HEK293 (cell line): Measurements from ENCODE around the gene TGFB1.

Experiments used
- IKZF3 ChIP-seq: fragments of 450-650 bp; IDR thresholded peaks from 2 replicates; pipeline ENCODE4 v1.5.0; 2018; ENCODE audit warnings: missing biosample characterization, mild to moderate bottlenecking, missing genetic modification characterization, moderate library complexity
- KLF8 ChIP-seq: fragments of 450-650 bp; formaldehyde crosslinking; IDR thresholded peaks from 2 replicates; pipeline ENCODE4 v1.5.1; 2016; ENCODE audit warnings: missing biosample characterization, missing genetic modification characterization
- MZF1 ChIP-seq: fragments of 450-650 bp; formaldehyde crosslinking; IDR thresholded peaks from 2 replicates; pipeline ENCODE4 v1.5.1; 2017; ENCODE audit warnings: missing biosample characterization, missing genetic modification characterization, borderline replicate concordance
- OVOL3 ChIP-seq: fragments of 450-650 bp; formaldehyde crosslinking; IDR thresholded peaks from 2 replicates; pipeline ENCODE4 v1.5.1; 2016; ENCODE audit warnings: missing biosample characterization, missing genetic modification characterization
- SP3 ChIP-seq: fragments of 450-650 bp; formaldehyde crosslinking; IDR thresholded peaks from 2 replicates; pipeline ENCODE4 v1.5.1; 2016; ENCODE audit warnings: missing biosample characterization, missing genetic modification characterization
- ZBTB21 ChIP-seq: fragments of 450-650 bp; formaldehyde crosslinking; IDR thresholded peaks from 2 replicates; pipeline ENCODE4 v1.5.1; 2017; ENCODE audit warnings: missing biosample characterization, missing genetic modification characterization
- ZNF140 ChIP-seq: fragments of 450-650 bp; formaldehyde crosslinking; IDR thresholded peaks from 2 replicates; pipeline ENCODE4 v1.5.1; 2016; ENCODE audit warnings: missing biosample characterization, missing genetic modification characterization
- ZNF2 ChIP-seq: fragments of 450-650 bp; formaldehyde crosslinking; IDR thresholded peaks from 2 replicates; pipeline ENCODE4 v1.5.1; 2016; ENCODE audit warnings: missing biosample characterization, missing genetic modification characterization
- ZNF335 ChIP-seq: fragments of 450-650 bp; formaldehyde crosslinking; conservative IDR thresholded peaks from 2 replicates; pipeline ENCODE4 v1.5.1; 2016; ENCODE audit warnings: missing biosample characterization, missing genetic modification characterization
- ZNF350 ChIP-seq: fragments of 450-650 bp; formaldehyde crosslinking; IDR thresholded peaks from 2 replicates; pipeline ENCODE4 v1.5.0; 2017; ENCODE audit warnings: missing biosample characterization, mild to moderate bottlenecking, missing genetic modification characterization
- ZNF514 ChIP-seq: fragments of 450-650 bp; formaldehyde crosslinking; IDR thresholded peaks from 2 replicates; pipeline ENCODE4 v1.5.1; 2016; ENCODE audit warnings: missing biosample characterization, missing genetic modification characterization
- ZNF596 ChIP-seq: fragments of 450-650 bp; IDR thresholded peaks from 2 replicates; pipeline ENCODE4 v1.5.0; 2018; ENCODE audit warnings: missing biosample characterization, mild to moderate bottlenecking, missing genetic modification characterization, moderate library complexity
- ZNF624 ChIP-seq: fragments of 450-650 bp; formaldehyde crosslinking; IDR thresholded peaks from 2 replicates; pipeline ENCODE4 v1.5.1; 2017; ENCODE audit warnings: missing biosample characterization, missing genetic modification characterization
- ZNF654 ChIP-seq: fragments of 450-650 bp; formaldehyde crosslinking; IDR thresholded peaks from 2 replicates; pipeline ENCODE4 v1.5.1; 2016; ENCODE audit warnings: low read depth, missing biosample characterization, missing genetic modification characterization
- ZNF830 ChIP-seq: fragments of 450-650 bp; IDR thresholded peaks from 2 replicates; pipeline ENCODE4 v1.5.0; 2018; ENCODE audit warnings: missing biosample characterization, missing genetic modification characterization, low read depth, mild to moderate bottlenecking, moderate library complexity
- TF ChIP-seq, protein P1 (sequence below): fragments of 450-650 bp; formaldehyde crosslinking; IDR thresholded peaks from 2 replicates; pipeline ENCODE4 v1.5.1; 2016; ENCODE audit warnings: missing biosample characterization, missing genetic modification characterization, borderline replicate concordance
- TF ChIP-seq, protein P2 (sequence below): fragments of 450-650 bp; formaldehyde crosslinking; IDR thresholded peaks from 2 replicates; pipeline ENCODE4 v1.5.1; 2016; ENCODE audit warnings: missing biosample characterization, missing genetic modification characterization
- TF ChIP-seq, protein P3 (sequence below): fragments of 450-650 bp; formaldehyde crosslinking; IDR thresholded peaks from 2 replicates; pipeline ENCODE4 v1.5.1; 2016; ENCODE audit warnings: missing biosample characterization, missing genetic modification characterization
- TF ChIP-seq, protein P4 (sequence below): fragments of 450-650 bp; formaldehyde crosslinking; IDR thresholded peaks from 2 replicates; pipeline ENCODE4 v1.5.1; 2017; ENCODE audit warnings: missing biosample characterization, missing genetic modification characterization
- TF ChIP-seq, protein P5 (sequence below): sonication (generic); formaldehyde crosslinking; IDR thresholded peaks from 2 replicates; pipeline ENCODE4 v1.8.1; 2022; ENCODE audit warnings: mild to moderate bottlenecking, moderate library complexity, missing genetic modification reagents
- TF ChIP-seq, protein P6 (sequence below): fragments of 450-650 bp; formaldehyde crosslinking; IDR thresholded peaks from 2 replicates; pipeline ENCODE4 v1.5.1; 2016; ENCODE audit warnings: missing biosample characterization, missing genetic modification characterization, borderline replicate concordance
- TF ChIP-seq, protein P7 (sequence below): fragments of 450-650 bp; formaldehyde crosslinking; IDR thresholded peaks from 2 replicates; pipeline ENCODE4 v1.5.1; 2016; ENCODE audit warnings: missing biosample characterization, missing genetic modification characterization, borderline replicate concordance

Gene TGFB1

DNA sequence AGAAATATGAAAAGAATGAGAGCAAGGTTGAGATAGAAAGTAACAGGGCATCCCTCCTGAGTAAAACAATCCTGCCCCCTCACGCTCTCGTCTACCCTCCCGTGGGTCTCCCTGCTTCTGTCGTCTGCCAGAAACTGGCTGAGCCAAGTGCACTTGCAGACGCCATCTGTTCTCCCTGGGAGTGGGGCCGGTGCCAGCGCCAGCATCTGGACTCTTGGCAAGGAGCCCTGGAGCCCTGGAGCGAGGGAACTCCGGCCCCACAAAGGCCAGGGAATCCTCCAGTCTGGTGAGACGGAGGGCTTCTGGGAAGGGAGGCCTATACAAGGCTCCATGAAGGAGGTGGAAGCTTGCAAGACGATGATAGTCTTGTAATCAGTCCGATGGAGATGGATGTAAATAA is 20.3 kb upstream of the TGFB1 start (continued):
- TF ChIP-seq, protein P1, sequence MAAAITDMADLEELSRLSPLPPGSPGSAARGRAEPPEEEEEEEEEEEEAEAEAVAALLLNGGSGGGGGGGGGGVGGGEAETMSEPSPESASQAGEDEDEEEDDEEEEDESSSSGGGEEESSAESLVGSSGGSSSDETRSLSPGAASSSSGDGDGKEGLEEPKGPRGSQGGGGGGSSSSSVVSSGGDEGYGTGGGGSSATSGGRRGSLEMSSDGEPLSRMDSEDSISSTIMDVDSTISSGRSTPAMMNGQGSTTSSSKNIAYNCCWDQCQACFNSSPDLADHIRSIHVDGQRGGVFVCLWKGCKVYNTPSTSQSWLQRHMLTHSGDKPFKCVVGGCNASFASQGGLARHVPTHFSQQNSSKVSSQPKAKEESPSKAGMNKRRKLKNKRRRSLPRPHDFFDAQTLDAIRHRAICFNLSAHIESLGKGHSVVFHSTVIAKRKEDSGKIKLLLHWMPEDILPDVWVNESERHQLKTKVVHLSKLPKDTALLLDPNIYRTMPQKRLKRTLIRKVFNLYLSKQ (tag by site-specific recombination) = no peak
- TF ChIP-seq ZBTB21 (peak; percentile 27; the same call in 1 of the 2 replicates), OVOL3 (no peak), ZNF830 (tag by site-specific recombination) (no peak), ZNF514 (tag by site-specific recombination) (no peak), MZF1 (tag by site-specific recombination) (no peak), ZNF335 (tag by site-specific recombination) (no peak), ZNF2 (tag by site-specific recombination) (no peak), IKZF3 (tag by site-specific recombination) (peak; percentile 27; the same call in 1 of the 2 replicates), SP3 (no peak), ZNF596 (0 out of 2 replicates have a peak, but pooled peaks have one; percentile 24), ZNF654 (no peak), ZNF140 (tag by site-specific recombination) (no peak), ZNF624 (tag by site-specific recombination) (no peak), ZNF350 (tag by site-specific recombination) (no peak), KLF8 (tag by site-specific recombination) (no peak)
- TF ChIP-seq, protein P2, sequence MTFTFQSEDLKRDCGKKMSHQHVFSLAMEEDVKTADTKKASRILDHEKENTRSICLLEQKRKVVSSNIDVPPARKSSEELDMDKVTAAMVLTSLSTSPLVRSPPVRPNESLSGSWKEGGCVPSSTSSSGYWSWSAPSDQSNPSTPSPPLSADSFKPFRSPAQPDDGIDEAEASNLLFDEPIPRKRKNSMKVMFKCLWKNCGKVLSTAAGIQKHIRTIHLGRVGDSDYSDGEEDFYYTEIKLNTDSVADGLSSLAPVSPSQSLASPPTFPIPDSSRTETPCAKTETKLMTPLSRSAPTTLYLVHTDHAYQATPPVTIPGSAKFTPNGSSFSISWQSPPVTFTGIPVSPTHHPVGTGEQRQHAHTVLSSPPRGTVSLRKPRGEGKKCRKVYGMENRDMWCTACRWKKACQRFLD = no peak
- TF ChIP-seq, protein P3, sequence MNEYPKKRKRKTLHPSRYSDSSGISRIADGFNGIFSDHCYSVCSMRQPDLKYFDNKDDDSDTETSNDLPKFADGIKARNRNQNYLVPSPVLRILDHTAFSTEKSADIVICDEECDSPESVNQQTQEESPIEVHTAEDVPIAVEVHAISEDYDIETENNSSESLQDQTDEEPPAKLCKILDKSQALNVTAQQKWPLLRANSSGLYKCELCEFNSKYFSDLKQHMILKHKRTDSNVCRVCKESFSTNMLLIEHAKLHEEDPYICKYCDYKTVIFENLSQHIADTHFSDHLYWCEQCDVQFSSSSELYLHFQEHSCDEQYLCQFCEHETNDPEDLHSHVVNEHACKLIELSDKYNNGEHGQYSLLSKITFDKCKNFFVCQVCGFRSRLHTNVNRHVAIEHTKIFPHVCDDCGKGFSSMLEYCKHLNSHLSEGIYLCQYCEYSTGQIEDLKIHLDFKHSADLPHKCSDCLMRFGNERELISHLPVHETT (tag by site-specific recombination) = no peak
- TF ChIP-seq, protein P4, sequence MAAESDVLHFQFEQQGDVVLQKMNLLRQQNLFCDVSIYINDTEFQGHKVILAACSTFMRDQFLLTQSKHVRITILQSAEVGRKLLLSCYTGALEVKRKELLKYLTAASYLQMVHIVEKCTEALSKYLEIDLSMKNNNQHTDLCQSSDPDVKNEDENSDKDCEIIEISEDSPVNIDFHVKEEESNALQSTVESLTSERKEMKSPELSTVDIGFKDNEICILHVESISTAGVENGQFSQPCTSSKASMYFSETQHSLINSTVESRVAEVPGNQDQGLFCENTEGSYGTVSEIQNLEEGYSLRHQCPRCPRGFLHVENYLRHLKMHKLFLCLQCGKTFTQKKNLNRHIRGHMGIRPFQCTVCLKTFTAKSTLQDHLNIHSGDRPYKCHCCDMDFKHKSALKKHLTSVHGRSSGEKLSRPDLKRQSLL (tag by site-specific recombination) = peak; percentile 47; the same call in 1 of the 2 replicates
- TF ChIP-seq, protein P5, sequence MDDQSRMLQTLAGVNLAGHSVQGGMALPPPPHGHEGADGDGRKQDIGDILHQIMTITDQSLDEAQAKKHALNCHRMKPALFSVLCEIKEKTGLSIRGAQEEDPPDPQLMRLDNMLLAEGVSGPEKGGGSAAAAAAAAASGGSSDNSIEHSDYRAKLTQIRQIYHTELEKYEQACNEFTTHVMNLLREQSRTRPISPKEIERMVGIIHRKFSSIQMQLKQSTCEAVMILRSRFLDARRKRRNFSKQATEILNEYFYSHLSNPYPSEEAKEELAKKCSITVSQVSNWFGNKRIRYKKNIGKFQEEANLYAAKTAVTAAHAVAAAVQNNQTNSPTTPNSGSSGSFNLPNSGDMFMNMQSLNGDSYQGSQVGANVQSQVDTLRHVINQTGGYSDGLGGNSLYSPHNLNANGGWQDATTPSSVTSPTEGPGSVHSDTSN (CRISPR knock-in tag) = no peak
- TF ChIP-seq, protein P6, sequence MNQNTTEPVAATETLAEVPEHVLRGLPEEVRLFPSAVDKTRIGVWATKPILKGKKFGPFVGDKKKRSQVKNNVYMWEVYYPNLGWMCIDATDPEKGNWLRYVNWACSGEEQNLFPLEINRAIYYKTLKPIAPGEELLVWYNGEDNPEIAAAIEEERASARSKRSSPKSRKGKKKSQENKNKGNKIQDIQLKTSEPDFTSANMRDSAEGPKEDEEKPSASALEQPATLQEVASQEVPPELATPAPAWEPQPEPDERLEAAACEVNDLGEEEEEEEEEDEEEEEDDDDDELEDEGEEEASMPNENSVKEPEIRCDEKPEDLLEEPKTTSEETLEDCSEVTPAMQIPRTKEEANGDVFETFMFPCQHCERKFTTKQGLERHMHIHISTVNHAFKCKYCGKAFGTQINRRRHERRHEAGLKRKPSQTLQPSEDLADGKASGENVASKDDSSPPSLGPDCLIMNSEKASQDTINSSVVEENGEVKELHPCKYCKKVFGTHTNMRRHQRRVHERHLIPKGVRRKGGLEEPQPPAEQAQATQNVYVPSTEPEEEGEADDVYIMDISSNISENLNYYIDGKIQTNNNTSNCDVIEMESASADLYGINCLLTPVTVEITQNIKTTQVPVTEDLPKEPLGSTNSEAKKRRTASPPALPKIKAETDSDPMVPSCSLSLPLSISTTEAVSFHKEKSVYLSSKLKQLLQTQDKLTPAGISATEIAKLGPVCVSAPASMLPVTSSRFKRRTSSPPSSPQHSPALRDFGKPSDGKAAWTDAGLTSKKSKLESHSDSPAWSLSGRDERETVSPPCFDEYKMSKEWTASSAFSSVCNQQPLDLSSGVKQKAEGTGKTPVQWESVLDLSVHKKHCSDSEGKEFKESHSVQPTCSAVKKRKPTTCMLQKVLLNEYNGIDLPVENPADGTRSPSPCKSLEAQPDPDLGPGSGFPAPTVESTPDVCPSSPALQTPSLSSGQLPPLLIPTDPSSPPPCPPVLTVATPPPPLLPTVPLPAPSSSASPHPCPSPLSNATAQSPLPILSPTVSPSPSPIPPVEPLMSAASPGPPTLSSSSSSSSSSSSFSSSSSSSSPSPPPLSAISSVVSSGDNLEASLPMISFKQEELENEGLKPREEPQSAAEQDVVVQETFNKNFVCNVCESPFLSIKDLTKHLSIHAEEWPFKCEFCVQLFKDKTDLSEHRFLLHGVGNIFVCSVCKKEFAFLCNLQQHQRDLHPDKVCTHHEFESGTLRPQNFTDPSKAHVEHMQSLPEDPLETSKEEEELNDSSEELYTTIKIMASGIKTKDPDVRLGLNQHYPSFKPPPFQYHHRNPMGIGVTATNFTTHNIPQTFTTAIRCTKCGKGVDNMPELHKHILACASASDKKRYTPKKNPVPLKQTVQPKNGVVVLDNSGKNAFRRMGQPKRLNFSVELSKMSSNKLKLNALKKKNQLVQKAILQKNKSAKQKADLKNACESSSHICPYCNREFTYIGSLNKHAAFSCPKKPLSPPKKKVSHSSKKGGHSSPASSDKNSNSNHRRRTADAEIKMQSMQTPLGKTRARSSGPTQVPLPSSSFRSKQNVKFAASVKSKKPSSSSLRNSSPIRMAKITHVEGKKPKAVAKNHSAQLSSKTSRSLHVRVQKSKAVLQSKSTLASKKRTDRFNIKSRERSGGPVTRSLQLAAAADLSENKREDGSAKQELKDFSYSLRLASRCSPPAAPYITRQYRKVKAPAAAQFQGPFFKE (tag by site-specific recombination) = no peak
- TF ChIP-seq, protein P7, sequence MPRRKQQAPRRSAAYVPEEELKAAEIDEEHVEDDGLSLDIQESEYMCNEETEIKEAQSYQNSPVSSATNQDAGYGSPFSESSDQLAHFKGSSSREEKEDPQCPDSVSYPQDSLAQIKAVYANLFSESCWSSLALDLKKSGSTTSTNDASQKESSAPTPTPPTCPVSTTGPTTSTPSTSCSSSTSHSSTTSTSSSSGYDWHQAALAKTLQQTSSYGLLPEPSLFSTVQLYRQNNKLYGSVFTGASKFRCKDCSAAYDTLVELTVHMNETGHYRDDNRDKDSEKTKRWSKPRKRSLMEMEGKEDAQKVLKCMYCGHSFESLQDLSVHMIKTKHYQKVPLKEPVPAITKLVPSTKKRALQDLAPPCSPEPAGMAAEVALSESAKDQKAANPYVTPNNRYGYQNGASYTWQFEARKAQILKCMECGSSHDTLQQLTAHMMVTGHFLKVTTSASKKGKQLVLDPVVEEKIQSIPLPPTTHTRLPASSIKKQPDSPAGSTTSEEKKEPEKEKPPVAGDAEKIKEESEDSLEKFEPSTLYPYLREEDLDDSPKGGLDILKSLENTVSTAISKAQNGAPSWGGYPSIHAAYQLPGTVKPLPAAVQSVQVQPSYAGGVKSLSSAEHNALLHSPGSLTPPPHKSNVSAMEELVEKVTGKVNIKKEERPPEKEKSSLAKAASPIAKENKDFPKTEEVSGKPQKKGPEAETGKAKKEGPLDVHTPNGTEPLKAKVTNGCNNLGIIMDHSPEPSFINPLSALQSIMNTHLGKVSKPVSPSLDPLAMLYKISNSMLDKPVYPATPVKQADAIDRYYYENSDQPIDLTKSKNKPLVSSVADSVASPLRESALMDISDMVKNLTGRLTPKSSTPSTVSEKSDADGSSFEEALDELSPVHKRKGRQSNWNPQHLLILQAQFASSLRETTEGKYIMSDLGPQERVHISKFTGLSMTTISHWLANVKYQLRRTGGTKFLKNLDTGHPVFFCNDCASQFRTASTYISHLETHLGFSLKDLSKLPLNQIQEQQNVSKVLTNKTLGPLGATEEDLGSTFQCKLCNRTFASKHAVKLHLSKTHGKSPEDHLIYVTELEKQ = no peak
